Motor neuron (in vitro differentiated cells): ENCODE data around the gene TMIGD3. TPM values are rescaled to one million over a fixed set of nuclear protein-coding genes. Genes with fewer than 3 reads are reported as not detected.
"Not testable (repeated sequence)": the region's sequence is repeated elsewhere in the genome, so short reads cannot be mapped to it uniquely, and the experiment has no call there.

Experiments used
- ATAC-seq, 8 experiments: fragments of 200-7000 bp; cut with Tn5 transposase; replicated peaks in 6 of 8; 2 replicates each; pipeline ENCODE4 v1.8.0; 2021; ENCODE audit warnings: mild to moderate bottlenecking in 8 of 8, moderate library complexity in 8 of 8
- H3K27ac ChIP-seq, 2 donors: fragments of 250-450 bp; sonication (Bioruptor Pico); 2 replicates each; pipeline ENCODE4 v1.9.0; 2021; ENCODE audit warnings: antibody characterized with exemption in 2 of 2, mild to moderate bottlenecking in 2 of 2, moderate library complexity in 1 of 2
- H3K4me1 ChIP-seq, 2 donors: fragments of 250-450 bp; sonication (Bioruptor Pico); replicated peaks in 1 of 2; 2 replicates each; pipeline ENCODE4 v1.6.1; 2021; ENCODE audit warnings: antibody characterized with exemption in 2 of 2, mild to moderate bottlenecking in 2 of 2, moderate library complexity in 1 of 2
- H3K4me3 ChIP-seq, 5 donors: fragments of 250-450 bp; sonication (Bioruptor Pico); 2 replicates each; pipeline ENCODE4 v1.9.0; 2021; ENCODE audit warnings: antibody characterized with exemption in 5 of 5, mild to moderate bottlenecking in 5 of 5, moderate library complexity in 4 of 5
- WGBS, 10 experiments: fragments of 450-650 bp; shearing (Covaris generic); methylation state at CpG; one replicate each; pipeline ENCODE4 v1.0.0; 2022; 5-methylcytosine and 5-hydroxymethylcytosine counted together
- in situ Hi-C, 9 experiments: fragments of 400-800 bp; cut with MboI; loops; one replicate each; pipeline ENCODE4 v1.15.0; 2021; ENCODE audit warnings: low sequenced_read_pairs in 9 of 9, low pct_unique_long_range_greater_than_20kb in 2 of 9; ENCODE audit not compliant: unreplicated experiment in 9 of 9
- total RNA-seq, 8 experiments: library from RNA; unstranded; fragments of 300-600 nt; gene quantifications; 2 replicates each; pipeline versions ENCODE4 v1.2.3 to v1.2.4, GENCODE V29; 2022

TMIGD3 gene
- under 1 TPM in 2 of 8 experiments, not detected in 6; 0.32 to 0.71 TPM for total RNA-seq

DNA sequence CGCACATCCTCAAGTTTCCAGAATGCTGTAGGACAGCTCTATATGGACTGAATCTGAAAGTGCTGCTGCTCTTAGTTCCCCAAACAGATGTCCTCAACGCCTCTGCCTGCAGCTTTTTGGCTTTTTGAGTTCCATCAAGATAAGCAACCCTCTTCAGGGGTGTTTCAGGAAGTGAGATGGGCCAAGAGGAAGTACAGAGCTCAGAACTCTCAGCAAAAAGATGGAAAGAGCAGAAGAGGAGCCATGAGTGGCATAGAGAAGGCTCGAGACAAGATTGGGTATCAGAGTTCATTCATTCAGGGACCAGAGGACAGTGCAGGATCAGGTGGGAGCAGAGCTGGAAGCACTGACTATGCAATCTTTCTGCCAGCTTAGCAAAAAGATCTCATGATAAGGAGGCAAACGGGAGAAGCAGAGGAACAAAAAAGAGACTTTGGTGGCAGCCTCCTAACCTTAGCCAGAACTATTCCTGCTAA is at the start of gene TMIGD3, which contains the start of gene ADORA3:
TSS of gene TMIGD3 (minus strand) at position 49 of the 476 bp plus-strand sequence. CDS start 279 bp downstream, outside the sequence.
TSS of gene ADORA3 (minus strand) at position 49 of the 476 bp plus-strand sequence. CDS start 279 bp downstream, outside the sequence.
- Histone ChIP-seq H3K27ac (no peak within 1 kb of the TSS), H3K4me3 (no peak within 1 kb of the TSS), H3K4me1 (peaks cover 11 to 15% of the 10 kb centered on the region in 2 donors)
- no peak for ATAC-seq
- in situ Hi-C loops: loop anchor here in 6 of 9 experiments (10.0 to 25.0 kb wide), 5 partner anchors 151 to 859 kb away; partner anchors contain the start of genes DDX20 (in 3 of the 6) and INKA2 (in 1 of the 6)
- WGBS, 10 experiments: 20 to 93% (median 63%) methylated on average over 1 to 3 of the region's 4 CpGs; no CpG with 5 or more reads in 1 of the 10 experiments

DNA sequence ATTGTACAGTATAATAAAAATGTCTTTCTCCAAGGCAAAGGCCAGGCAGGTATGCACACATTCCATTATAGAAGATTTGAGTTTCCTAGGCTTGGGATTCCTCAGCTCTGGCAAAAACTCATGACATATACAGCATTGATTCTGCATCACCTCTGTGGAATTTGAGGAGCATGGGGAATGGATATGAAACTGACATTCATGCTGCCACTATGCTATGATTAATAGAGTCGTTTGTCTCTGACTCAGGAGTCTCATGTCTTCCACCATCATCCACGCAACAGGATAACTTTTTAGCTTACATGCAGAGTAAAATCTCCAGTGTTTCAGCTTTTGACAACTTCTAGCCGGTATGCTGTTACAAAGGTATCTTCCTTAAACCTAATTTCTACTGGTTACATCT is 49.8 kb upstream of the TMIGD3 start:
- in situ Hi-C loops: no loop called here
- ATAC-seq: peak in 1 of 8 experiments; percentile 34
- Histone ChIP-seq H3K27ac (no peak overlapping the region), H3K4me1 (no peaks in the 10 kb centered on the region), H3K4me3 (no peak overlapping the region)
- 29 to 100% (median 78%) methylated on average over 1 to 3 of the region's 3 CpGs for WGBS, 10 experiments

DNA sequence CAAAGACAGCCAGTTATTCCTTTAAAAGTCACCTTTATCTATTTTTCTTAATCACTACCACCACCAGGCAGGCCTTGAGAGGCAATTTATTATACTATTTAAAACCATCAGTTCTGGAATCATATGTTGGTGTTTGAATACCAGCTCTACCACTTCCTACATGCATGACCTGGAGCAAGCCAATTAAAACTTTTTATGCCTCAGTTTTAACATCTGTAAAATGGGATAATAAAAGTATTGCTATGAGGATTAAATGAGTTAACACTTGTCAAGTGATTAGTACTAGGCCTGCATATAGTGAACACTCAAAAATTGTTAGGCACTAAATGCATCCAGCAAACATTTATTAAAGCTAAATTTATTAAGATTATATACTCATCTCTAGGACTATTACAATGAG is 49.2 kb upstream of the TMIGD3 start:
- no peak for ATAC-seq
- in situ Hi-C loops: no loop called here
- Histone ChIP-seq H3K27ac (no peak overlapping the region), H3K4me3 (no peak overlapping the region), H3K4me1 (no peaks in the 10 kb centered on the region)

DNA sequence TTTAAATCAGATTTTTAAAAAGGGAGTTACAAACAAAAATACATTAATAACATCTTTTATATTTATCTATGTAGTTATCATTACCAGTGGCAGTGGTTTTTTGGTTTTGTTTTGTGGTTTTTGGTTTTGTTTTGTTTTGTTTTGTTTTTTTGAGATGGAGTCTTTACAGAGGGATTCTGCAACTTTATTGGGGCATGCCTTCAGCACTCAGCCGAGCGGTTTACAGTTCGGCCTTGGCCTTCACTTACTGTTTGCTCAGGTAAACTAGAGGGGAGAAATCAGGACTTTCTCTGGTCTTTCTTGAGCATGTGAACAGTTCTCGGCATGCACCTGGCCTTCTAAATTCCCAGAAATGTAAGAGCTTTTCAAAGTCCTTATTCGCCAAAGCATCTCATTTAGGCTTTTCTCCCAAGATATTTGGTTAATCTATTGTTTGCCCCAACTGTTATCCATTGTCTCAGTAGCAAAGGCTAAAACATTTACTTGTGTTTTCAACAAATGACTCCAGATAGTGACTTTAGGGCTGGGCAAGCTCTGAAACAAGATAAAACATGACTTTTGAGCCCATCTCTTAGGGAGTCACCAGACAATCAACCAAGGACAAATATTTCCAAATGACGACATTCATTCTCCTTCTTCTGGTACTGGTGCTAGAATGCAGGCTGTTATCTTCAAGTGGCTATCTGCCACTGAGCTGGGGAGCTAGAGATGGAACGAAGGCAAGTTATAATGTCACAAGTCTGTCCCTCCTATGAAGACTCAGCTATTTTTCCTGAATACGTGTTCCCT is 48.4 kb upstream of the TMIGD3 start:
- WGBS, 10 experiments: 73 to 100% (median 86%) methylated on average over 4 to 8 of the region's 8 CpGs
- Histone ChIP-seq H3K27ac (no peak overlapping the region), H3K4me3 (no peak overlapping the region), H3K4me1 (no peaks in the 10 kb centered on the region)
- in situ Hi-C loops: no loop called here
- ATAC-seq: no peak

DNA sequence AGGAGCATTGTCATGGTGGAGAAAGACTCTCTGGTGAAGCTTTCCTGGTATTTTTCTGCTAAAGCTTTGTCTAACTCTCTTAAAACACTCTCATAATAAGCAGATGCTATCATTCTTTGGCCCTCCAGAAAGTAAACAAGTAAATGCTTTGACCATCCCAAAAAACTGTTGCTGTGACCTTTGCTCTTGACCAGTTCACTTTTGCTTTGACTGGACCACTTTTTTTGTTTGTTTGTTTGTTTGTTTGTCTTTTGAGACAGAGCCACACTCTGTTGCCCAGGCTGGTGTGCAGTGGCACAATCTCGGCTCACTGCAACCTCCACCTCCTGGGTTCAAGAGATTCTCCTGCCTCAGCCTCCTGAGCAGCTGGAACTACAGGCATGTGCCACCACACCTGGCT is 44.4 kb upstream of the TMIGD3 start:
- H3K4me1 ChIP-seq, H3K4me3 ChIP-seq, ATAC-seq, in situ Hi-C loops, H3K27ac ChIP-seq: not testable (repeated sequence)
- whole genome bisulfite sequencing, 10 experiments: 60 to 100% (median 80%) methylated on average over 1 of the region's 1 CpG; no CpG with 5 or more reads in 5 of the 10 experiments

DNA sequence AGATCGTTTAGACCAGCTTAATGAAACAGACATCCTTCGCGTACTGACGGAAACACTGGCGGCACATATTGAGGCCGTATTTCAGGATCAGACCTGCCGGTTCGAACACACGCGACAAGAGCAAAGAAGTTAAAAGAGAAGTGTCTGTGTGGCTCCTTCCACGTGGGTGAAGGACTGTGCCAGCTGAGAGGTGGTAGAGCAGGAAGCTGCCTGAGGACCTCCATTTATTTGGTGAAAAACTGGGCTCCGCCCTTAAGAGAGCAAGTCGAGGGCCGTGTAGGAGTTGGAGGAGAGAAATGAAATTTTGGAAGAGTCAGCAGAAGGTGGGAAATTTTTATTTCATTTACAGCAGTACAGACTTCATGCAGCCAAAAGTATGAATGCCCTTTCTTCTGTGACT is 38.8 kb upstream of the TMIGD3 start:
- 40 to 83% (median 70%) methylated on average over 1 to 14 of the region's 14 CpGs; no CpG with 5 or more reads in 1 of the 10 experiments for WGBS, 10 experiments
- no peak for ATAC-seq
- in situ Hi-C loops: no loop called here

DNA sequence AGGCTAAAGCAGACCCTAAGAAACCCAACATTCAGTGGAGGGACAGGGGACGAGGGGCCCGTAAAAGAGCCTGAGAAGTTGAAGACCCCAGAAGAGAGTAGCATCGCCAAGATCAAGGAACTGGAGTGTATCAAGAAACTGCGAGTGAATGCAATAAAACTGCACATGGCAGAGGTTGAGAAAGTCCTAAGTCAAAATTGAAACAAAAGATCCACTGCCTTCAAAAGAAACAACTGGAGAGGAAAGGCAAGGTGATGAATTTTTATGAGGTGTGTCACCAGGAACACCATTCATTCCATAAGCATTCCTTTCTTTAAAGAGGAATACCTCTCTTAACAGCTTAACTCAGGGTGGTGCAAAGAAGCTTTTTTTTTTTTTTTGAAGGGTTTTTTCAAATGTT is 38.3 kb upstream of the TMIGD3 start:
- Histone ChIP-seq H3K27ac (no peak overlapping the region), H3K4me3 (no peak overlapping the region), H3K4me1 (no peaks in the 10 kb centered on the region)
- 3 to 100% (median 81%) methylated on average over 1 to 4 of the region's 4 CpGs for WGBS, 10 experiments
- no peak for ATAC-seq
- in situ Hi-C loops: no loop called here

More for the DNA sequence above, 38.8 kb upstream of the TMIGD3 start:
- Histone ChIP-seq H3K27ac (no peak overlapping the region), H3K4me3 (no peak overlapping the region), H3K4me1 (no peaks in the 10 kb centered on the region)

DNA sequence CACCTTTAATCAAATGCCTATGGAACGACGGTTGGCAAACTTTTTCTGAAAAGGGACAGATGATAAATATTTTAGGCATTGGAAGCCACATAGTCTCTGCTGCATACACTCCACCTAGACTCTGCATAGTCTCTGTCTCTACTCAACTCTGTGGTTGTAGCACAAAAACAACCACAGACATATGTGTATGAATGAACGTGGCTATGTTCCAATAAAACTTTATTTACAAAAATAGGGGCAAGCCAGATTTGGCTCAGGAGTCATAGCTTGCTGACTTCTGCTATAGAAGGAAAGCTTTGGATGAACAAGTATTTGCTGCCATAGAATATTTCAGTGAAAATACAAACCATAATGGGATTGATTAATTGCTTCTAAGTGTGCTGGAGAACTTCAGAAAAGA is 37.5 kb upstream of the TMIGD3 start:
- Histone ChIP-seq H3K27ac (no peak overlapping the region), H3K4me1 (peaks cover 0 to under 1% of the 10 kb centered on the region in 2 donors), H3K4me3 (no peak overlapping the region)
- in situ Hi-C loops: no loop called here
- 17 to 93% (median 68%) methylated on average over 1 to 3 of the region's 3 CpGs; no CpG with 5 or more reads in 1 of the 10 experiments for WGBS, 10 experiments
- no peak for ATAC-seq

DNA sequence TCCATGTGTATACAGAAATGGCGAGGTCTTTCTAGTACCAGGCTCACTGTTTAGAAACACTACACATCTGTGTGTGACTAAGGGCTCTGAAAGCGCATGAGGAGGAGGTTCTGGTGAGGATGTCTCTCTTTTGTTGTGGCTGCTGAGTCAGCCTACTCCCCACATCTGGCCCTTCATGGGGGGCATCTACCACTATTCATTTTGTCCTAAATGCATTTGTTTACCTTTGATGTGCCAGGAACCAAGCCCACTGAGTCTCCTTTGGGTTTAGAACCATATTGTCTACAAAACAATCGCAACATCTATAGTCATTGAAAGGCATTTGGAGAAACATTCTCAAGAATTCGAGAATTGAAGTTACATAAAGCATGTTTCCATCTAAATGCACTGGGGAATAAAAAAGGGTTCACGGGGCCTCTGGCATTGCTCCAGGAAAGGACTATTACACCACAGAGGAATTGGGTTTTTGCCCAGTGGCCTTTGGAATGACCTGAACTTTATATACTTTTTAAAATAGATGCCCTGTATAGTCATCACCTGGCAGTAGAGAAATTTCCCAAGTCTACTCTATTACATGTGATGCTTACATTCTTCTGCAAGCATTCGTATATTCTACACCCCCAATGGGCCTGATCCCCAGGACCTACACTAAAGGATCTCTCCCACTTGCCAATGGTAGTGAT is 35.1 kb upstream of the TMIGD3 start:
- no peak overlapping the region for H3K4me3 ChIP-seq
- in situ Hi-C loops: no loop called here
- H3K4me1 ChIP-seq: peaks cover 0 to 5% of the 10 kb centered on the region in 2 donors
- H3K27ac ChIP-seq: no peak overlapping the region
- 34 to 80% (median 48%) methylated on average over 1 to 6 of the region's 6 CpGs; no CpG with 5 or more reads in 2 of the 10 experiments for WGBS, 10 experiments
- peak in 1 of 8 experiments; percentile 50 for ATAC-seq

DNA sequence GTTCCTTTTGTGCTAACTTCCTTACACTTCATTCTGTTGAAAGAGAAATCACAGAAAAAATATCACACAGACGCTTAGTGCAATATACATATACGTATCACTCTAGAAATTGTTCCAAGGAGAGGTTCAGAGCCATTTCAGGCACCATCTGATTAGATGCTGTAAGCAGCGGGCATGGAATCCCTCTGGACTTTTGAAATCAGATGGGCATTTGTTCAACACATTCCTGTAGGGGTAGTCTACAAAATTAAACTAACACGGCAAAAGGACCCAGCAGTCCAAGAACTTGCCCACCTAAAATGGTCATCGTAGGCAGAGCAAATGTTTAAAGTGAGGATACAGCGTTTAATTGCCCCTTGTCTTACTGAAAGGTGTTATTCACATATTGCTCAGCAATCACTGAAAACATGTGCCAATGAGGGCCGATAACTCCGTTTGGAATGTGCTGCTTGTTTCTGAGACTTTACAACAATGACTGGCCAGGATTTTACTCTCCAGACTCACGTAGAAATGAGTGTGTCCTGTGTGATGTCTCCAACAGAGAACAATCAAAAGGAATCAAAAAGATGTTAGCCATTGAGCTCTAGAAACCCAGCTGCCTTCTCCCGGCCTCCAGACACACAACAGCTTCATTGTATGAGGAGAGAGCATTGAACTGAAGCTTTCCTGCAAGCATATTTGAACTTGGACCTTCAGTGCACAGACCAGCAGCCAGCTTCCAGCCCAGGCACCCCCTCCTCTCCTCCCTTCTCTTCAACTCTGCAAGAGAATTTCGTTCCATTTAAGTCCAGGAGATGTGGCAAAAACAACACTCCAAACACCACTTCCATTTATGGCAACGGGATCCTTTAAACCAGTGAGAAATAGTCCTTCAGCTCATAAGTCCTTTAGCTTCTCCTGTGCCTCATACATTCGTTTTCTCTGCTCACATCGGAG is 32.1 kb upstream of the TMIGD3 start:
- WGBS, 10 experiments: 32 to 79% (median 60%) methylated on average over 1 to 14 of the region's 14 CpGs; no CpG with 5 or more reads in 1 of the 10 experiments
- in situ Hi-C loops: no loop called here
- Histone ChIP-seq H3K4me1 (peaks cover 0 to 5% of the 10 kb centered on the region in 2 donors), H3K4me3 (no peak overlapping the region), H3K27ac (no peak overlapping the region)
- ATAC-seq: no peak

DNA sequence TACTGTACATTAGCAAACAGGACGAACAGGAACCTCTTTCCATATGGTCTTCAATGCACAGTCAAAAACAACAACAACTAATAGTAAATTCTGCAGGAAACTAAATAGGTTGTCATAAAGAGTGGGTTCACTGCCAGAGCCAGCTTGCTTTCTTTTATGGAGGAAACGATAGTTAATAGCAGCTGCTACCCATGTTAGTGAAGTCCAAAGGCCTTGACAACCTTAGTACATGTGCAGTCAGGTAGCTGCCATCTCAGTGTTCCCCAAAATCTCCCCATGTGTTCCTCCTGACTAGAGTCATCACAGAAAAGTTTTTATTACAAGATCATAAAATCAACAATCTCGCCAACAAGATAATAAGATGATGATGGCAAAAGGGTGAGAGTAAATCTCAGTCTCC is 16.6 kb upstream of the TMIGD3 start:
- H3K27ac ChIP-seq: no peak overlapping the region
- WGBS, 10 experiments: 40 to 100% (median 82%) methylated on average over 1 to 3 of the region's 3 CpGs; no CpG with 5 or more reads in 2 of the 10 experiments
- no peak overlapping the region for H3K4me3 ChIP-seq
- no peak for ATAC-seq
- in situ Hi-C loops: loop anchor here in 5 of 9 experiments (25.0 kb wide), 4 partner anchors 142 to 842 kb away; partner anchors contain the start of genes DDX20 (in 3 of the 5) and INKA2 (in 1 of the 5)
- peaks cover 0 to 3% of the 10 kb centered on the region in 2 donors for H3K4me1 ChIP-seq
